NCI-H146 (cell line): Measurements from ENCODE around the gene RAB27B.
"Not testable (repeated sequence)": the region's sequence is repeated elsewhere in the genome, so short reads cannot be mapped to it uniquely, and the experiment has no call there.

Experiments
- DNase-seq: peaks from one replicate; lab custom pipeline; 2025; lab: John Stamatoyannopoulos, UW

Gene RAB27B

GRCh38 chr18:54815086-54815485, 13.2 kb upstream of the RAB27B start:
- DNase-seq = no peak

GRCh38 chr18:54820785-54821275, 7.4 kb upstream of the RAB27B start:
- not testable (repeated sequence) for DNase-seq

- DNase-seq = no peak
These were observed 5.1 kb upstream of the RAB27B start for GRCh38 chr18:54822872-54823845.

GRCh38 chr18:54824761-54825160, 3.5 kb upstream of the RAB27B start:
- no peak for DNase-seq

- no peak for DNase-seq
These were observed 2.5 kb upstream of the RAB27B start for GRCh38 chr18:54825601-54826344.

GRCh38 chr18:54828986-54829385, 709 bp downstream of the RAB27B start:
- no peak for DNase-seq

GRCh38 chr18:54829856-54830255, 1.6 kb downstream of the RAB27B start:
- DNase-seq = no peak

- DNase-seq = no peak
These were observed 2.0 kb downstream of the RAB27B start for GRCh38 chr18:54830260-54830659.

- no peak for DNase-seq
These were observed 2.6 kb downstream of the RAB27B start for GRCh38 chr18:54830866-54831265.

- DNase-seq = no peak
These were observed 7.7 kb downstream of the RAB27B start for GRCh38 chr18:54835944-54836343.

- DNase-seq = no peak
These were observed 15.0 kb downstream of the RAB27B start for GRCh38 chr18:54843314-54843713.

GRCh38 chr18:54845787-54846186, 17.5 kb downstream of the RAB27B start:
- DNase-seq = no peak

GRCh38 chr18:54848121-54848520, 19.8 kb downstream of the RAB27B start:
- DNase-seq = no peak

GRCh38 chr18:54849683-54850082, 21.4 kb downstream of the RAB27B start:
- no peak for DNase-seq

GRCh38 chr18:54850598-54850997, 22.3 kb downstream of the RAB27B start:
- DNase-seq = no peak

GRCh38 chr18:54852780-54853675, 24.8 kb downstream of the RAB27B start:
- DNase-seq = no peak

GRCh38 chr18:54855050-54855449, 26.8 kb downstream of the RAB27B start:
- not testable (repeated sequence) for DNase-seq

- no peak for DNase-seq
These were observed 27.9 kb downstream of the RAB27B start for GRCh38 chr18:54856105-54856646.

GRCh38 chr18:54857499-54857898, 29.2 kb downstream of the RAB27B start:
- no peak for DNase-seq

GRCh38 chr18:54859667-54860421, 31.6 kb downstream of the RAB27B start:
- peak; percentile 12 for DNase-seq

GRCh38 chr18:54860941-54861340, 32.7 kb downstream of the RAB27B start:
- no peak for DNase-seq
